ENCODE data around the gene CBLN3.
"Not testable (repeated sequence)": the region's sequence is repeated elsewhere in the genome, so short reads cannot be mapped to it uniquely, and the experiment has no call there.

The CBLN3 gene

DNA sequence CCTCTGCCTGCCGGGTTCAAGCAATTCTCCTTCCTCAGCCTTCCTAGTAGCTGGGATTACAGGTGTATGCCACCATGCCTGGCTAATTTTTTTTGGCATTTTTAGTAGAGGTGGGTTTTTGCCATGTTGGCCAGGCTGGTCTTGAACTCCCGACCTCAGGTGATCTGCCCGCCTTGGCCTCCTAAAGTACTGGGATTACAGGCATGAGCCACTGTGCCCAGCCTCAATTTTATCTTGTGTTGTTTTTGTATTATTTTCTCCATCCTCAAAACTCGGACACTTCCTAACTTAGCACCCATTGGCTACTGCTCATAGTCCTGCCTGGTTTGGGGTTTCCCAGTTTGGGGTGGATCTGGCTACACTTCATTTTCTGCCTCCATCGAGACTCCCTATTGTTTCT is 41.9 kb downstream of the CBLN3 start:
- not testable (repeated sequence) for H3K9ac ChIP-seq (ENCODE audit: low read length); H3K27me3 ChIP-seq (ENCODE audit: control insufficient read depth, insufficient read depth, low read length); H3K36me3 ChIP-seq (ENCODE audit: control insufficient read depth, insufficient read depth, low read length); H3K9me3 ChIP-seq (ENCODE audit: control insufficient read depth, insufficient read depth, low read depth, low read length); H3K27ac ChIP-seq (ENCODE audit: low read depth, low read length); H3K4me3 ChIP-seq (ENCODE audit: low read depth, low read length)
- H3K4me1 ChIP-seq (ENCODE audit: control insufficient read depth, insufficient read depth, low read length), result peaks cover 14% of the 10 kb centered on the region

- Histone ChIP-seq H3K36me3 (ENCODE audit: control insufficient read depth, insufficient read depth, low read length) (no peaks in the 10 kb centered on the region), H3K4me3 (ENCODE audit: low read depth, low read length) (no peak overlapping the region), H3K27me3 (ENCODE audit: control insufficient read depth, insufficient read depth, low read length) (0 out of 2 replicates have a peak, but pooled peaks cover 4% of the 10 kb centered on the region), H3K27ac (ENCODE audit: low read depth, low read length) (no peak overlapping the region), H3K9me3 (ENCODE audit: control insufficient read depth, insufficient read depth, low read depth, low read length) (no peaks in the 10 kb centered on the region), H3K4me1 (ENCODE audit: control insufficient read depth, insufficient read depth, low read length) (peaks cover 8% of the 10 kb centered on the region), H3K9ac (ENCODE audit: low read length) (no peak overlapping the region)
These were observed 42.5 kb downstream of the CBLN3 start for GRCh38 chr14:24387009-24387345.

DNA sequence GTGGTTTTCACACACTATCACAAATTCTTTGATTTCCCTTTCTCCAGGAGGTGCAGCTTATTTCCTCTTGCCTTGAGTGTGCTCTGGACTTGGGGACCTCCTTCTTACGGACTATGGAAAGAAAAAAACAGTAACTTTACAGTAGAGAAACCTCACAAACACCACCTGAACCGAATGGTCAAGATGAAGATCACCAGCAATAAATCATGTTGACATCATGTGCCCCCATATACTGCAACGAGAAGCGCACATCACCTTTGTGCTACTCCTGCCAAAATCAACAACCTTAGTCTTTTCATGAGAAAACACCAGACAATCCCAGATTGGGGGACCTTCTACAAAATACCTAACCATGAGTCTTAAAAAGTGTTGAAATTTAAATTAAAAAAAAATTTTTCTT is 43.9 kb downstream of the CBLN3 start:
- no peaks in the 10 kb centered on the region for H3K36me3 ChIP-seq (ENCODE audit: control insufficient read depth, insufficient read depth, low read length)
- no peak overlapping the region for H3K9ac ChIP-seq (ENCODE audit: low read length)
- H3K4me1 ChIP-seq (ENCODE audit: control insufficient read depth, insufficient read depth, low read length), result peaks cover 11% of the 10 kb centered on the region
- no peak overlapping the region for H3K4me3 ChIP-seq (ENCODE audit: low read depth, low read length)
- H3K27ac ChIP-seq (ENCODE audit: low read depth, low read length), result no peak overlapping the region
- H3K27me3 ChIP-seq (ENCODE audit: control insufficient read depth, insufficient read depth, low read length), result 0 out of 2 replicates have a peak, but pooled peaks cover 4% of the 10 kb centered on the region
- no peaks in the 10 kb centered on the region for H3K9me3 ChIP-seq (ENCODE audit: control insufficient read depth, insufficient read depth, low read depth, low read length)

- H3K4me1 ChIP-seq (ENCODE audit: control insufficient read depth, insufficient read depth, low read length), result peaks cover 9% of the 10 kb centered on the region
These were observed 45.3 kb downstream of the CBLN3 start for GRCh38 chr14:24384169-24384568.

DNA sequence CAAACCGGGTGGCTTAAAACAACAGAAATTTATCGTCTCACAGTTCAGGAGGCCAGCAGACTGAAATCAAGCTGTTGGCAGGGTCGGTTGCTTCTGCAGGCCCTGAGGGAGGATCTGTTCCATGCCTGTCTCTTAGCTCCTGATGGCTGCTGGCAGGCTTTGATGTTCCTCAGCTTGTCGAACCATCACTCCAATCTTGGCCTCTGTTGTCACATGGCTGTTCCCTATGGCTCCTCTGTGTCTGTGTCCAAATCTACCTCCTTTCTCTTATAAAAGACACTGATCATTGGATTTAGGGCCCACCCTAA is 47.5 kb downstream of the CBLN3 start:
- no peaks in the 10 kb centered on the region for H3K36me3 ChIP-seq (ENCODE audit: control insufficient read depth, insufficient read depth, low read length)
- H3K9me3 ChIP-seq (ENCODE audit: control insufficient read depth, insufficient read depth, low read depth, low read length), result no peaks in the 10 kb centered on the region
- H3K4me3 ChIP-seq (ENCODE audit: low read depth, low read length), result no peak overlapping the region
- H3K4me1 ChIP-seq (ENCODE audit: control insufficient read depth, insufficient read depth, low read length), result peaks cover 13% of the 10 kb centered on the region
- no peak overlapping the region for H3K9ac ChIP-seq (ENCODE audit: low read length)
- H3K27ac ChIP-seq (ENCODE audit: low read depth, low read length), result no peak overlapping the region
- H3K27me3 ChIP-seq (ENCODE audit: control insufficient read depth, insufficient read depth, low read length), result no peaks in the 10 kb centered on the region

More at GRCh38 chr14:24384169-24384568, 45.3 kb downstream of the CBLN3 start:
- Histone ChIP-seq H3K27me3 (ENCODE audit: control insufficient read depth, insufficient read depth, low read length) (0 out of 2 replicates have a peak, but pooled peaks cover 4% of the 10 kb centered on the region), H3K9ac (ENCODE audit: low read length) (no peak overlapping the region), H3K9me3 (ENCODE audit: control insufficient read depth, insufficient read depth, low read depth, low read length) (no peaks in the 10 kb centered on the region), H3K36me3 (ENCODE audit: control insufficient read depth, insufficient read depth, low read length) (no peaks in the 10 kb centered on the region), H3K4me3 (ENCODE audit: low read depth, low read length) (no peak overlapping the region), H3K27ac (ENCODE audit: low read depth, low read length) (no peak overlapping the region)

DNA sequence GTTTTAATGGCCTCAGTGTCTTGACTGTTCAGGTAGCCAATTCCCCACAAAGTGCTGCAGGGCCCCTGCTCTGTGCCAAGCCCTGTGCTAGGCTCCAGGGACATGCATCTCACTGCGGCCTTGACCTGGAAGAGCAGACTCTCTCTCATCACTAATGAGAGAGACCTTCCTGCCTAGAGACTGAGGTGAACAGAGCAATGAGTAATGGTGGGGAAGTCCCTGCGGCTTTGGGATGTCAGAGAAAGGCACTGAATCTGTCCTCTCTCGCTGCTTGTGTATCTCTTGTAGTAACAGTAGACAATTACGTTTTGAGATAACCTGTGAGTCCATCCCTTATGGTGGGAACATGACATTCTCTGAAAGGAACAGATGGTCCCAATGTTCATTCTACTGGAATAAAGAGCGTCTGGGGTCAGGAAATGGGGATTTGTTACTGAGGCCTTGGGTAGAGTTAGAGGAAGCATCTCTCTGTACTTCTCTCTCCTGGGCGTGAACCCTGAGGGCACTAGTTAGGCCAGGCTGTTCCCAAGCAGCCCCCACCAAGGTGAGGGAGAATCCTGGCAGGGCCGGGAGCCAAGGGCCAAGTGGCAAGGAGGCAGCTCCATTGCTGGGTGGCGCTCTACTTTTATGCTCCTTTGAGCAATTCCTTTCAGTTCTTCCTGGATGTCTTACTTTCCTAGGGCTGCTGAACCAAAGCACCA is 48.0 kb downstream of the CBLN3 start:
- H3K4me1 ChIP-seq (ENCODE audit: control insufficient read depth, insufficient read depth, low read length), result peaks cover 14% of the 10 kb centered on the region
- H3K9me3 ChIP-seq (ENCODE audit: control insufficient read depth, insufficient read depth, low read depth, low read length), result no peaks in the 10 kb centered on the region
- H3K27me3 ChIP-seq (ENCODE audit: control insufficient read depth, insufficient read depth, low read length), result no peaks in the 10 kb centered on the region
- H3K4me3 ChIP-seq (ENCODE audit: low read depth, low read length), result no peak overlapping the region
- H3K27ac ChIP-seq (ENCODE audit: low read depth, low read length), result no peak overlapping the region
- no peaks in the 10 kb centered on the region for H3K36me3 ChIP-seq (ENCODE audit: control insufficient read depth, insufficient read depth, low read length)
- no peak overlapping the region for H3K9ac ChIP-seq (ENCODE audit: low read length)

DNA sequence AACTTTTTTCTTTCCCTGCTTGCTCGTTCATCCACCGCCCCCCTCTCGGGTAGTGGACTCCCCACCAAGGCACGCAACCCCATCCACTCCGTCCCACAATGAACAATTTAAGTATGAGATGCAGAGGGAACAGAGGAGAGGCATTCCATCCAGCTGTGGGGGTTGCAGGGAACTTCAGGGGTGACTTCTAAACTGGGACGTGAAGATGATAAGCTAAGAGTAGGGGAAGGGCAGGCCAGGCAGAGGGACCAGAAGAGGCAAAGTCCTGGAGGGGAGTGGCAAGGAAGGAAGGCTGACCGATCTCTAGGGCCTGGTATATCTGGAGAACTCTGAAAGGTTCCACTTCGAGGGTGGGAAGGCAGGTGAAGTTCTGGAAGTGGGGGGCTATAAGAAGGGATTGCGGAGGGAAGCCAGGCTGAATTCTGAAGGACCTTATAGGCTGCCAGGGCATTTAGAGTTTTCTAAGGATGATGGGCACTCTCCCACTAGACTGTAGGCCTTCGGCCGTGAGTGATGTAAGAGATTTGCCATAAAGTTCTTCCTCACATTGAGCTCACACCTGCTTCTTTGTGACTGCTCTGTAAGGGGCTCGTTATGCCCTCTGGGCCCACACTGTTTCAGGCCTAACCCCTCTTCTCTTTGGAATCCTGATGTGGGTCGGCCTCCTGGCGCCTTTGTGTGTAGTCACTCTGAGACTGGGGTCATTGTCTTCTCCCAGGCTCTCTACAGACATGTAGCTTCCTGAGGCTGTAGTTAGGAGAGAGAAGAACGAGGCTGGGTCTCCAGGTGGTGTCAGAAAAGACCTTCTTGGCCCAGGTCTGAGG is 49.3 kb downstream of the CBLN3 start:
- no peak overlapping the region for H3K27ac ChIP-seq (ENCODE audit: low read depth, low read length)
- no peak overlapping the region for H3K4me3 ChIP-seq (ENCODE audit: low read depth, low read length)
- peaks cover 22% of the 10 kb centered on the region for H3K4me1 ChIP-seq (ENCODE audit: control insufficient read depth, insufficient read depth, low read length)
- no peaks in the 10 kb centered on the region for H3K9me3 ChIP-seq (ENCODE audit: control insufficient read depth, insufficient read depth, low read depth, low read length)
- no peaks in the 10 kb centered on the region for H3K36me3 ChIP-seq (ENCODE audit: control insufficient read depth, insufficient read depth, low read length)
- H3K9ac ChIP-seq (ENCODE audit: low read length), result no peak overlapping the region
- H3K27me3 ChIP-seq (ENCODE audit: control insufficient read depth, insufficient read depth, low read length), result no peaks in the 10 kb centered on the region

- peaks cover 22% of the 10 kb centered on the region for H3K4me1 ChIP-seq (ENCODE audit: control insufficient read depth, insufficient read depth, low read length)
- no peaks in the 10 kb centered on the region for H3K9me3 ChIP-seq (ENCODE audit: control insufficient read depth, insufficient read depth, low read depth, low read length)
- H3K27me3 ChIP-seq (ENCODE audit: control insufficient read depth, insufficient read depth, low read length), result no peaks in the 10 kb centered on the region
- H3K27ac ChIP-seq (ENCODE audit: low read depth, low read length), result no peak overlapping the region
- peaks cover 1% of the 10 kb centered on the region; the same call in 1 of the 2 replicates for H3K36me3 ChIP-seq (ENCODE audit: control insufficient read depth, insufficient read depth, low read length)
- H3K4me3 ChIP-seq (ENCODE audit: low read depth, low read length), result no peak overlapping the region
- no peak overlapping the region for H3K9ac ChIP-seq (ENCODE audit: low read length)
These were observed 50.2 kb downstream of the CBLN3 start for GRCh38 chr14:24378981-24379906.

- no peaks in the 10 kb centered on the region for H3K27me3 ChIP-seq (ENCODE audit: control insufficient read depth, insufficient read depth, low read length)
- peaks cover 9% of the 10 kb centered on the region for H3K36me3 ChIP-seq (ENCODE audit: control insufficient read depth, insufficient read depth, low read length)
- no peak overlapping the region for H3K4me3 ChIP-seq (ENCODE audit: low read depth, low read length)
- H3K9me3 ChIP-seq (ENCODE audit: control insufficient read depth, insufficient read depth, low read depth, low read length), result no peaks in the 10 kb centered on the region
- H3K4me1 ChIP-seq (ENCODE audit: control insufficient read depth, insufficient read depth, low read length), result peaks cover 22% of the 10 kb centered on the region
- no peak overlapping the region for H3K27ac ChIP-seq (ENCODE audit: low read depth, low read length)
- no peak overlapping the region for H3K9ac ChIP-seq (ENCODE audit: low read length)
These were observed 51.1 kb downstream of the CBLN3 start for GRCh38 chr14:24378327-24378726.

GRCh38 chr14:24377657-24378056 is 51.8 kb downstream of the CBLN3 start:
- H3K36me3 ChIP-seq (ENCODE audit: control insufficient read depth, insufficient read depth, low read length), result peaks cover 16% of the 10 kb centered on the region
- H3K9ac ChIP-seq (ENCODE audit: low read length), result no peak overlapping the region
- H3K4me1 ChIP-seq (ENCODE audit: control insufficient read depth, insufficient read depth, low read length), result peaks cover 22% of the 10 kb centered on the region
- H3K27ac ChIP-seq (ENCODE audit: low read depth, low read length), result no peak overlapping the region
- no peaks in the 10 kb centered on the region for H3K9me3 ChIP-seq (ENCODE audit: control insufficient read depth, insufficient read depth, low read depth, low read length)
- no peaks in the 10 kb centered on the region for H3K27me3 ChIP-seq (ENCODE audit: control insufficient read depth, insufficient read depth, low read length)
- H3K4me3 ChIP-seq (ENCODE audit: low read depth, low read length), result no peak overlapping the region

DNA sequence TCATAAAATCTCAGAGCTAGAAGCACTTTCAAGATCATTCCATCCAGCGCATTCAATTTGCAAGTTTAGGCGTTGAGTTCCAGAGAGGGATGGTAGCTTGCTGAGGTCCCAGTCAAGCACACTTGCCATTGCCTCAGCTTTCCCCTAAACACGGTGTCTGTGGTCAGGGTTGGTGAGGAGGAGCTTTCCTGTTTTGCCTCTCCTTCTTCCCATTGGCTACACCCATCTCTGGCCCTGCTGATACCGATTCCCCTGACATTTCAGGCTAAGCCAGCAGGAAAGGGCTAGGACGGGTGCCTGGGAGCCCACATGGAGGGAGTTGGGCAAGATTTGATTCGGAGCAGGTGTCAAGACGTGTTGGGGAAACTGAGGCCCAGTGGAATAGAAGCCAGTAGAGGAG is 52.3 kb downstream of the CBLN3 start:
- no peak overlapping the region for H3K9ac ChIP-seq (ENCODE audit: low read length)

More for the DNA sequence above, 52.3 kb downstream of the CBLN3 start:
- Histone ChIP-seq H3K4me1 (ENCODE audit: control insufficient read depth, insufficient read depth, low read length) (peaks cover 22% of the 10 kb centered on the region), H3K27me3 (ENCODE audit: control insufficient read depth, insufficient read depth, low read length) (no peaks in the 10 kb centered on the region), H3K9me3 (ENCODE audit: control insufficient read depth, insufficient read depth, low read depth, low read length) (no peaks in the 10 kb centered on the region), H3K36me3 (ENCODE audit: control insufficient read depth, insufficient read depth, low read length) (peaks cover 20% of the 10 kb centered on the region), H3K27ac (ENCODE audit: low read depth, low read length) (no peak overlapping the region), H3K4me3 (ENCODE audit: low read depth, low read length) (no peak overlapping the region)

Data from HUES6 (cell line).